NT2/D1 (cell line): ENCODE data around the gene PTPN14.

ENCODE experiments used
- SUZ12 ChIP-seq: IDR thresholded peaks from 2 replicates; pipeline ENCODE4 v1.6.1; 2011; ENCODE audit not compliant: insufficient read length, insufficient read depth; ENCODE audit errors: extremely low read depth
- YY1 ChIP-seq: IDR thresholded peaks from 2 replicates; pipeline ENCODE4 v1.6.1; 2011; ENCODE audit not compliant: insufficient read length, insufficient read depth
- ZNF274 ChIP-seq: IDR thresholded peaks from 2 replicates; pipeline ENCODE4 v1.6.1; 2011; ENCODE audit warnings: mild to moderate bottlenecking, low read depth, low read length

GRCh38 chr1:214318956-214319736, 232.3 kb downstream of the PTPN14 start:
- TF ChIP-seq ZNF274: no peak
- TF ChIP-seq SUZ12: no peak
- no peak for TF ChIP-seq YY1
